ENCODE measurements around the gene ZNF670.
"Not testable (repeated sequence)": the region's sequence is repeated elsewhere in the genome, so short reads cannot be mapped to it uniquely, and the experiment has no call there.

The ZNF670 gene

DNA sequence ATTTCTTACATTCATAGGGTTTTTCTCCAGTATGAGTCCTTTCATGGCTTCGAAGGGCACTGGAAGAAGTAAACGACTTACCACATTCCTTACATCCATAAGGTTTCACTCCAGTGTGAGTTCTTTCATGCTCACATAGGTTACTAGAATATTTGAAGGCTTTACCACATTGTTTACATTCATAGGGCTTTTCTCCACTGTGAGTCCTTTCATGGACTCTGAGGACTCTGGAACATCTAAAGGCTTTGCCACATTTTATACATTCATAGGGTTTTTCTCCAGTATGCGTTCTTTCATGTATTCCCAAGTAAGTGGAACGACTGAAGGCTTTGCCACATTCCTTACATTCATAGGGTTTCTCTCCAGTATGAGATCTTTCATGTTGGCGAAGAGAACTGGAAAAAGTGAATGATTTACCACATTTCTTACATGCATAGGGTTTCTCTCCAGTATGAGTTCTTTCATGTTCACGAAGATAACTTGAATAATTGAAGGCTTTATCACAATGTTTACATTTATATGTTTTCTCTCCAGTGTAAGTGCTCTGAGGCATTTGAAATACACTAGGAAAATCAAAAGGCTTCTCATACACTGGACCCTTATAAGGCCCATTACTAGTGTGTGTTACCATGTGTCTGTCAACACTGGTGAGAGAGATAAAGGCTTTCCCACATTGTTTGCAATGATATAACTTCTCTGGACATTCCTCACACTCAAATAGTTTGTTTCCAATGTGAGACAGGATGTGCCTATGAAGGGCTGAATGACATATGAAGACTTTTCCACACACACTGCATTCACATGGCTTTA lies 40.9 kb downstream of the ZNF670 start:
- DNase-seq (ENCODE audit: low spot score), result no peak

DNA sequence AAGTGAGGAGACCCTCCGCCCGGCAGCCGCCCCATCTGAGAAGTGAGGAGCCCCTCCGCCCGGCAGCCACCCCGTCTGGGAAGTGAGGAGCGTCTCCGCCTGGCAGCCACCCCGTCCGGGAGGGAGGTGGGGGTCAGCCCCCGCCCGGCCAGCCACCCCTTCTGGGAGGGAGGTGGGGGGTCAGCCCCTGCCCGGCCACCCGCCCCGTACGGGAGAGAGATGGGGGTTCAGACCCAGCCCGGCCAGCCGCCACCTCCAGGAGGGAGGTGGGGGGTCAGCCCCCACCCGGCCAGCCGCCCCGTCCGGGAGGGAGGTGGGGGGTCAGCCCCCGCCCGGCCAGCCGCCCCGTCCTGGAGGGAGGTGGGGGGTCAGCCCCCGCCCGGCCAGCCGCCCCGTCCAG lies 46.3 kb downstream of the ZNF670 start:
- DNase-seq (ENCODE audit: low spot score), result not testable (repeated sequence)
